Smooth muscle cell (in vitro differentiated cells): Measurements from ENCODE around the gene KLHDC2. TPM values are rescaled to one million over a fixed set of nuclear protein-coding genes. Genes with fewer than 3 reads are reported as not detected.

Source experiments
- DNase-seq: peaks from one replicate; lab custom pipeline; 2025; ENCODE audit not compliant: unreplicated experiment; lab: John Stamatoyannopoulos, UW
- H2AFZ ChIP-seq: fragments of 200-600 bp; sonication (generic); 2 replicates; pipeline ENCODE4 v1.6.0; 2016; ENCODE audit warnings: antibody characterized with exemption, low read depth, mild to moderate bottlenecking
- H3F3A ChIP-seq: fragments of 200-600 bp; sonication (generic); 2 replicates; pipeline ENCODE4 v1.6.0; 2017; ENCODE audit warnings: antibody characterized with exemption, low read depth
- H3K27ac ChIP-seq: fragments of 200-600 bp; sonication (generic); 2 replicates; pipeline ENCODE4 v1.5.1; 2016; ENCODE audit warnings: low read depth, mild to moderate bottlenecking
- H3K27me3 ChIP-seq: fragments of 200-600 bp; sonication (generic); 2 replicates; pipeline ENCODE4 v1.6.1; 2016; ENCODE audit warnings: low read depth, mild to moderate bottlenecking
- H3K36me3 ChIP-seq: fragments of 200-600 bp; sonication (generic); 2 replicates; pipeline ENCODE4 v1.5.1; 2016; ENCODE audit warnings: low read depth
- H3K4me1 ChIP-seq: fragments of 200-600 bp; sonication (generic); 2 replicates; pipeline ENCODE4 v1.5.1; 2016; ENCODE audit warnings: low read depth
- H3K4me2 ChIP-seq: fragments of 200-600 bp; sonication (generic); 2 replicates; pipeline ENCODE4 v1.6.0; 2016; ENCODE audit warnings: mild to moderate bottlenecking
- H3K4me3 ChIP-seq: fragments of 200-600 bp; sonication (generic); 2 replicates; pipeline ENCODE4 v1.5.1; 2016; ENCODE audit warnings: mild to moderate bottlenecking
- H3K79me2 ChIP-seq: fragments of 200-600 bp; sonication (generic); 2 replicates; pipeline ENCODE4 v1.6.0; 2016; ENCODE audit warnings: low read depth, mild to moderate bottlenecking
- H3K9ac ChIP-seq: fragments of 200-600 bp; sonication (generic); 2 replicates; pipeline ENCODE4 v1.6.0; 2016; ENCODE audit warnings: low read depth
- H3K9me3 ChIP-seq: fragments of 200-600 bp; sonication (generic); replicated peaks from 2 replicates; pipeline ENCODE4 v1.5.1; 2016; ENCODE audit warnings: low read depth
- H4K20me1 ChIP-seq: fragments of 200-600 bp; sonication (generic); 2 replicates; pipeline ENCODE4 v1.6.0; 2016; ENCODE audit warnings: low read depth
- WGBS: methylation state at CpG from one replicate; pipeline ENCODE4 v1.1.7; 2016; ENCODE audit warnings: low lambda C conversion rate; 5-methylcytosine and 5-hydroxymethylcytosine counted together
- polyA plus RNA-seq: library from polyadenylated mRNA; unstranded; fragments of >200 nt; fragmentation: Nextera tagmentation; extraction: Ambion mirVana; gene quantifications from 2 replicates; pipeline ENCODE4 v1.2.1, GENCODE V29; 2016
- total RNA-seq: library from RNA; depleted of rRNA; stranded (reverse); fragments of >200 nt; gene quantifications from 2 replicates; pipeline ENCODE4 v1.2.3, GENCODE V29; 2014
- TF ChIP-seq, protein P1 (sequence below): fragments of 200-600 bp; sonication (generic); IDR thresholded peaks from 2 replicates; pipeline ENCODE4 v1.5.1; 2017; ENCODE audit warnings: borderline replicate concordance, mild to moderate bottlenecking, antibody characterized with exemption; ENCODE audit not compliant: insufficient read depth, poor library complexity, severe bottlenecking

The KLHDC2 gene
- total and polyA plus RNA-seq, 2 experiments from 2014 or later = 52.0 to 88.9 TPM

DNA sequence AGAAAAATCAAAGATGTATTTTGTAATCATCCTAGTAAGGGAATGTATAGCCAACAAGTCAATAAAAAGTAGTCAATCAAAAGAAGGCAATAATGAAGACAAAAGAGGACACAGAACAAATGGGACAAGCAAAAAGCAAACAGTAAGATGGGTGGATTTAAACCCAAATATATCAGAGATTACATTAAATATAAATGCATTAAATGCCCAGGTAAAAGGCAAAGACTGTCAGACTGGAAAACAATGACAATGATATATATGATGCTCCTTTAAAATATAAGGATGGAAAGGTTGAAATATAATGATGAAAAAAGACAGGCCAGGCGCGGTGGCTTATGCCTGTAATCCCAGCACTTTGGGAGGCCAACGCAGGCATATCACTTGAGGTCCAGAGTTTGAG lies 48.9 kb downstream of the KLHDC2 start:
- Histone ChIP-seq H3K4me3 (no peak overlapping the region), H3K27ac (no peak overlapping the region), H3K9me3 (peaks cover 5% of the 10 kb centered on the region), H3K9ac (no peak overlapping the region), H3F3A (no peaks in the 10 kb centered on the region), H4K20me1 (no peaks in the 10 kb centered on the region), H3K4me1 (no peaks in the 10 kb centered on the region), H3K36me3 (peaks cover 57% of the 10 kb centered on the region), H2AFZ (no peak overlapping the region), H3K79me2 (peaks cover 3% of the 10 kb centered on the region), H3K27me3 (no peaks in the 10 kb centered on the region), H3K4me2 (no peak overlapping the region)
- TF ChIP-seq, protein P1, sequence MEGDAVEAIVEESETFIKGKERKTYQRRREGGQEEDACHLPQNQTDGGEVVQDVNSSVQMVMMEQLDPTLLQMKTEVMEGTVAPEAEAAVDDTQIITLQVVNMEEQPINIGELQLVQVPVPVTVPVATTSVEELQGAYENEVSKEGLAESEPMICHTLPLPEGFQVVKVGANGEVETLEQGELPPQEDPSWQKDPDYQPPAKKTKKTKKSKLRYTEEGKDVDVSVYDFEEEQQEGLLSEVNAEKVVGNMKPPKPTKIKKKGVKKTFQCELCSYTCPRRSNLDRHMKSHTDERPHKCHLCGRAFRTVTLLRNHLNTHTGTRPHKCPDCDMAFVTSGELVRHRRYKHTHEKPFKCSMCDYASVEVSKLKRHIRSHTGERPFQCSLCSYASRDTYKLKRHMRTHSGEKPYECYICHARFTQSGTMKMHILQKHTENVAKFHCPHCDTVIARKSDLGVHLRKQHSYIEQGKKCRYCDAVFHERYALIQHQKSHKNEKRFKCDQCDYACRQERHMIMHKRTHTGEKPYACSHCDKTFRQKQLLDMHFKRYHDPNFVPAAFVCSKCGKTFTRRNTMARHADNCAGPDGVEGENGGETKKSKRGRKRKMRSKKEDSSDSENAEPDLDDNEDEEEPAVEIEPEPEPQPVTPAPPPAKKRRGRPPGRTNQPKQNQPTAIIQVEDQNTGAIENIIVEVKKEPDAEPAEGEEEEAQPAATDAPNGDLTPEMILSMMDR = no peak
- 97% methylated on average over 3 of the region's 3 CpGs for WGBS
- no peak for DNase-seq

DNA sequence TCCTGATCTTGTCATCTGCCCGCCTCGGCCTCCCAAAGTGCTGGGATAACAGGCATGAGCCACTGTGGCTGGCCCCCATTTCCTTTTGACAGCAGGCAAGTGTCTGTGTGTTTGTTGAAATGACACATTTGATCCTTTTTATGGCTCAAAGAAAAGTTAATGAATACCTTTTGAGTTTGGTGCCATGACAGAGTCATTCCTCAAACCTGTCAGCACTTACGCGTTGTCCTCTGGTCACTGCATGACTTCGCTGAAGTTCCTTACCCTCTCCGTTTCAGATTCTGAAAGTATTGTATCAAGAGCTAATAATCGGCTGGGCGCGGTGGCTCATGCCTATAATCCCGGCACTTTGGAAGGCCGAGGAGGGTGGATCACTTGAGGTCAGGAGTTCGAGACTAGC lies 52.2 kb downstream of the KLHDC2 start:
- Histone ChIP-seq H3K79me2 (no peaks in the 10 kb centered on the region), H3K4me2 (no peak overlapping the region), H4K20me1 (no peaks in the 10 kb centered on the region), H3K36me3 (peaks cover 42% of the 10 kb centered on the region), H3K9me3 (no peaks in the 10 kb centered on the region), H3K4me1 (no peaks in the 10 kb centered on the region), H2AFZ (no peak overlapping the region), H3K4me3 (no peak overlapping the region), H3F3A (no peaks in the 10 kb centered on the region), H3K9ac (no peak overlapping the region), H3K27ac (no peak overlapping the region), H3K27me3 (no peaks in the 10 kb centered on the region)
- TF ChIP-seq, protein P1 = no peak
- no peak for DNase-seq
- 99% methylated on average over 12 of the region's 12 CpGs for WGBS

DNA sequence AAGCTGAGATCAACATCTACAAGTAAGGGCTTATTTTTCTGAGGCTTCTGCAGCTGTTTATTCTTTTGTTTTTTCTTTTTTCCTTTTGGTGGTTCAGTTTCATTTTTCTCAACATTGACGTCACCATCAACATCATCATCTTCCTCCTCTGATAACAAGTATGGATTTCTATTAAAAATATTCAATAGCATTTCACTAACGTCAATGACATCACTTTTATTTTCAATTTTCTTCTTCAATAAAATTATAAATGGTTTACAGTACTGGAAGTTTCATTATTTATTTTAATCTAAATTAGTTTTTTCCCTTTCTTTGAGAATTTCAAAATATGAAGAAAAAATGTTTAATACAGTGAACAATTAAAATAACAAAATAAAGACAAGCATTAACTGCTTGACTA lies 60.7 kb downstream of the KLHDC2 start:
- Histone ChIP-seq H2AFZ (no peak overlapping the region), H3K4me1 (no peaks in the 10 kb centered on the region), H3K79me2 (no peaks in the 10 kb centered on the region), H3K4me3 (no peak overlapping the region), H3K9me3 (no peaks in the 10 kb centered on the region), H3K27me3 (no peaks in the 10 kb centered on the region), H3K9ac (no peak overlapping the region), H3K4me2 (no peak overlapping the region), H3K36me3 (peaks cover 56% of the 10 kb centered on the region), H3K27ac (no peak overlapping the region), H3F3A (no peaks in the 10 kb centered on the region), H4K20me1 (no peaks in the 10 kb centered on the region)
- 95% methylated on average over 2 of the region's 2 CpGs for WGBS
- DNase-seq = no peak
- TF ChIP-seq, protein P1 = no peak

Other genes with a start within 250 kb of the KLHDC2 start
- gene RPS29, start 181.8 kb upstream of the KLHDC2 start, total RNA-seq = 6,053 and 7,688 TPM in 2 replicates
- gene RPS29, start 181.8 kb upstream of the KLHDC2 start, polyA plus RNA-seq = 1,151 and 1,263 TPM in 2 replicates
- gene LRR1, start 169.2 kb upstream of the KLHDC2 start, total RNA-seq = 12.9 and 18.7 TPM in 2 replicates
- gene LRR1, start 169.2 kb upstream of the KLHDC2 start, polyA plus RNA-seq = 14.7 and 15.7 TPM in 2 replicates
- 197 and 228 TPM in 2 replicates for gene RPL36AL, start 147.5 kb upstream of the KLHDC2 start, total RNA-seq
- 279 and 292 TPM in 2 replicates for gene RPL36AL, start 147.5 kb upstream of the KLHDC2 start, polyA plus RNA-seq
- 48.9 and 50.9 TPM in 2 replicates for gene MGAT2, start 147.4 kb upstream of the KLHDC2 start, total RNA-seq
- 35.6 and 41.0 TPM in 2 replicates for gene MGAT2, start 147.4 kb upstream of the KLHDC2 start, polyA plus RNA-seq
- gene DNAAF2, start 132.9 kb upstream of the KLHDC2 start, total RNA-seq = 12.0 and 14.0 TPM in 2 replicates
- 10.4 and 11.3 TPM in 2 replicates for gene DNAAF2, start 132.9 kb upstream of the KLHDC2 start, polyA plus RNA-seq
- gene POLE2, start 79.9 kb upstream of the KLHDC2 start, total RNA-seq = 4.1 and 9.6 TPM in 2 replicates
- 3.7 and 7.5 TPM in 2 replicates for gene POLE2, start 79.9 kb upstream of the KLHDC2 start, polyA plus RNA-seq
- gene KLHDC1, start 75.0 kb upstream of the KLHDC2 start, total RNA-seq = 5.9 and 8.6 TPM in 2 replicates
- 4.1 and 5.1 TPM in 2 replicates for gene KLHDC1, start 75.0 kb upstream of the KLHDC2 start, polyA plus RNA-seq
- 41.2 and 80.8 TPM in 2 replicates for gene NEMF, start 84.6 kb downstream of the KLHDC2 start, total RNA-seq
- gene NEMF, start 84.6 kb downstream of the KLHDC2 start, polyA plus RNA-seq = 41.2 and 63.8 TPM in 2 replicates
- 64.8 and 68.7 TPM in 2 replicates for gene ARF6, start 124.9 kb downstream of the KLHDC2 start, total RNA-seq
- 59.8 and 73.6 TPM in 2 replicates for gene ARF6, start 124.9 kb downstream of the KLHDC2 start, polyA plus RNA-seq